ENCODE data around the gene FOXK2. TPM values are rescaled to one million over a fixed set of nuclear protein-coding genes. Genes with fewer than 3 reads are reported as not detected.
"Not testable (repeated sequence)": the region's sequence is repeated elsewhere in the genome, so short reads cannot be mapped to it uniquely, and the experiment has no call there.

Gene FOXK2
- total and polyA plus RNA-seq, 8 donors, result 17.7 to 27.9 (median 19.8) TPM

DNA sequence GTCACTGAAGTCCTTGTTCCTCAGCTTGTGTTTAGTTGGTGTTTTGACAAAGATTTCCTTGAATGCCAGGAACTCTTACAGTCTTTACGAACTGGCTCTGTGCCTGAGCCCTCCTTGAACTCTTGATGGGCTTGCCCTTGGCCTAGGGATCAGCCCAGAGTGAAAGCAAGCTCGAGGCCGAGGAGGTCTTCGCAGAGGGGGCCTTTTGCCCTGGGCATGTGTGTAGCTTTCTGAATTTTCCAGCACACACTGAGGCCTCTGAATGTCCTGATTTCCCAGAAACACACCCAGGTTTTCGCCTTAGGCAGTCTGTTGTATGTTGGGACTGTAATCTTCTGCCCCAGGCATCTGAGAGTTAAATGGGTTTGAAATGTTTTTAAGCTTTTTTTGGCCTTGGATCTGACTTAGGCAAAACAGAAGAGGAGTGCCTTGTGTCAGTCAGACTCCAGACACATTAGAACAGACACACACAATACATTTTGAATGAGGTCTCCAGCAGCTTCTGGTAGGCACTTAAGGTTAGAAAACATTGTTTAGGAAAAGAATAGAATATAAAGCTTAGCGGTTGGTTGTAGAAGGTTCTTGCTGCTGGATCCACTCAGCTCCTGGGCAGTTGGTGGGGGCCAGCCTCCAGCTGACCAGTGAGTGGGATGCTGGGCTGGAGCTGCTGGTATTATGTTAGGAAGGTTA lies 17.1 kb downstream of the FOXK2 start:
- Histone ChIP-seq H3K4me3 (no peak overlapping the region), H3K27me3 (no peaks in the 10 kb centered on the region), H3K9me3 (no peaks in the 10 kb centered on the region), H3K36me3 (no peaks in the 10 kb centered on the region), H3K27ac (peak overlapping the region in 2 of 4 donors; percentile 73 to 85), H3K4me1 (peaks cover 8 to 30% (median 23%) of the 10 kb centered on the region in 3 donors)
- ATAC-seq (peak; percentile 22 to 63 (median 52)), DNase-seq (peak in 2 of 6 donors; percentile 12 to 20), FAIRE-seq (no peak)
- TF ChIP-seq, protein P1, sequence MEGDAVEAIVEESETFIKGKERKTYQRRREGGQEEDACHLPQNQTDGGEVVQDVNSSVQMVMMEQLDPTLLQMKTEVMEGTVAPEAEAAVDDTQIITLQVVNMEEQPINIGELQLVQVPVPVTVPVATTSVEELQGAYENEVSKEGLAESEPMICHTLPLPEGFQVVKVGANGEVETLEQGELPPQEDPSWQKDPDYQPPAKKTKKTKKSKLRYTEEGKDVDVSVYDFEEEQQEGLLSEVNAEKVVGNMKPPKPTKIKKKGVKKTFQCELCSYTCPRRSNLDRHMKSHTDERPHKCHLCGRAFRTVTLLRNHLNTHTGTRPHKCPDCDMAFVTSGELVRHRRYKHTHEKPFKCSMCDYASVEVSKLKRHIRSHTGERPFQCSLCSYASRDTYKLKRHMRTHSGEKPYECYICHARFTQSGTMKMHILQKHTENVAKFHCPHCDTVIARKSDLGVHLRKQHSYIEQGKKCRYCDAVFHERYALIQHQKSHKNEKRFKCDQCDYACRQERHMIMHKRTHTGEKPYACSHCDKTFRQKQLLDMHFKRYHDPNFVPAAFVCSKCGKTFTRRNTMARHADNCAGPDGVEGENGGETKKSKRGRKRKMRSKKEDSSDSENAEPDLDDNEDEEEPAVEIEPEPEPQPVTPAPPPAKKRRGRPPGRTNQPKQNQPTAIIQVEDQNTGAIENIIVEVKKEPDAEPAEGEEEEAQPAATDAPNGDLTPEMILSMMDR (IDR thresholded peaks at IDR 0.05), result no peak
- intact Hi-C loops (cut with DNase I), result no loop called here
- 23 to 28% methylated on average over 6 of the region's 6 CpGs for WGBS, 2 donors

DNA sequence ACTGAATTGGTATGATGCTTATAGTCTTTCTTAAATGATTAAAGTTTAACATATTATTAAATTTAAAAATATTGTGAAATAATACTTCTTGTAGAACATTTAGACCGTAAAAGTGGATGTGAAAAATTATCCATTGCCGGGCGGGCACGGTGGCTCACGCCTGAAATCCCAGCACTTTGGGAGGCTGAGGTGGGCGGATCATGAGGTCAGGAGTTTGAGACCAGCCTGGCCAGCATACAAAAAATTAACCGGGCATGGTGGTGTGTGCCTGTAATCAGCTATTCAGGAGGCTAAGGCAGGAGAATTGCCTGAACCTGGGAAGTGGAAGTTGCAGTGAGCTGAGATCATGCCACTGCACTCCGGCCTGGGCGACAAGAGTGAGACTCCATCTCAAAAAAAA lies 17.7 kb downstream of the FOXK2 start:
- FAIRE-seq; intact Hi-C loops (cut with DNase I); H3K36me3 ChIP-seq; ATAC-seq; H3K27me3 ChIP-seq; H3K9me3 ChIP-seq; H3K4me3 ChIP-seq: not testable (repeated sequence)
- peaks cover 8 to 30% (median 23%) of the 10 kb centered on the region in 3 donors for H3K4me1 ChIP-seq
- DNase-seq, result peak in 1 of 6 donors; percentile 2
- 88 to 92% methylated on average over 9 of the region's 9 CpGs for WGBS, 2 donors
- peak overlapping the region in 2 of 4 donors; percentile 73 to 85 for H3K27ac ChIP-seq

DNA sequence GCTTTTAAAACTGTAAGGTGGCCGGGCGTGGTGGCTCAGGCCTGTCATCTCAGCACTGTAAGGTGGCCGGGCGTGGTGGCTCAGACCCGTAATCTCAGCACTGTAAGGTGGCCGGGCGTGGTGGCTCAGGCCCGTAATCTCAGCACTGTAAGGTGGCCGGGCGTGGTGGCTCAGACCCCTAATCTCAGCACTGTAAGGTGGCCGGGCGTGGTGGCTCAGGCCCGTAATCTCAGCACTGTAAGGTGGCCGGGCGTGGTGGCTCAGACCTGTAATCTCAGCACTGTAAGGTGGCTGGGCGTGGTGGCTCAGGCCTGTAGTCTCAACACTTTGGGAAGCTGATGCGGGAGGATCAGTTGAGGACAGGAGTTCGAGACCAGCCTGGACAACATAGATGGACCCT lies 19.5 kb downstream of the FOXK2 start:
- not testable (repeated sequence) for H3K9me3 ChIP-seq, H3K27ac ChIP-seq, FAIRE-seq

DNA sequence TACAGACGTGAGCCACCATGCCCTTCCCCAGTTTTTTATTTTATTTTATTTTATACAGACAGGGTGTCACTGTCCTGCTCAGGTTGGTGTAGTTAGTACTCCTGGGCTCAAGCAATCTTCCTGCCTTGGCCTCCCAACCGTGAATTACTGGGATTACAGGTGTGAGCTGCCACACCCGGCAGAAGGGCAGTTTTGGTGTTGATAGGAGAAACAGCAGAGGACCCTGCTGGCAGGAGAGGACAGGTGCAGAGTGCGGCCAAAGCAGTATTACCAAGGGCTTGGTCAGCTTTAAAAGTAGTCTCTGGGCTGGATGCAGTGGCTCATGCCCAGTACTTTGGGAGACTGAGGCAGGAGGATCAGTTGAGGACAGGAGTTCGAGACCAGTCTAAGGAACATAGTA lies 22.9 kb downstream of the FOXK2 start:
- no peak overlapping the region for H3K27ac ChIP-seq
- peak in 1 of 6 donors; percentile 2 for DNase-seq
- TF ChIP-seq, protein P1 (IDR thresholded peaks at IDR 0.05), result no peak
- no peaks in the 10 kb centered on the region for H3K27me3 ChIP-seq
- no peaks in the 10 kb centered on the region for H3K9me3 ChIP-seq
- H3K4me3 ChIP-seq, result no peak overlapping the region
- FAIRE-seq, result no peak
- no peak for ATAC-seq
- H3K4me1 ChIP-seq, result peaks cover 0 to under 1% (median 0%) of the 10 kb centered on the region in 3 donors
- no peaks in the 10 kb centered on the region for H3K36me3 ChIP-seq
- WGBS, 2 donors, result 84 to 92% methylated on average over 5 of the region's 5 CpGs
- intact Hi-C loops (cut with DNase I), result no loop called here

More for the DNA sequence above, 19.5 kb downstream of the FOXK2 start:
- H3K4me3 ChIP-seq; H3K27me3 ChIP-seq; H3K36me3 ChIP-seq; intact Hi-C loops (cut with DNase I); ATAC-seq: not testable (repeated sequence)
- peak in 1 of 6 donors; percentile 9 for DNase-seq
- 91 to 94% methylated on average over 18 of the region's 18 CpGs for WGBS, 2 donors
- peaks cover 8 to 25% (median 23%) of the 10 kb centered on the region in 3 donors for H3K4me1 ChIP-seq

DNA sequence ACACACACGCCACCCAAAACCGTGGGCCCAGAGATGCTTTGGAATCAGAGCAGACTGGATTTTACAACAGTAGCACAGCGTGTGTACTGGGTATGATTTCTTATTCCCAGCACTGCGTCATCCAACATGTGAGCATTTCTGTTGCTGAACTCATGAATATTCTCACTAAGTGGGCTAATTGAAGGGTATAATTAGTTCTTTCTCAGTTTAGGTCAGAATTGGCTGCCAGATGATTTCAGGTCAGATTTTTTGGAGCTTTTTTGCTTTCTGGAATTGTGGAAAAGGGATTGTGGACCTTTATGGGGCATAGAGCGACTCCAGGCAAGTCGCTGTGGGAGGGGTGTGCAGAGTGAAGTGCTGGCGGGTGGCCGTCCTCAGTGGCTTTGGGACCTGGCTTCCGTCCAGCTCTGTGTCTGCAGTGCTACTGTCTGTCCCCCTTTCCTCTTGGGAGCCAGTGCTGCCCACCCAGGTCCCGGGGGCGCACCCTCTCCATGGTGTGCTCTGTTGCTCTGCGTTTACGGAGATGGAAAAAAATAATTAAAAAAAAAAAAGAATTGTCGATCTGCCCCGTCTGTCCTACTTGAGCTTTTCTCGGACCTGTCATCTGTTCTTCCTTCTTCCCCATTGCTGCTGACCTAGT lies 25.0 kb downstream of the FOXK2 start:
- H3K27ac ChIP-seq, result no peak overlapping the region
- H3K9me3 ChIP-seq, result no peaks in the 10 kb centered on the region
- WGBS, 2 donors, result 76 to 86% methylated on average over 16 of the region's 16 CpGs
- FAIRE-seq (no peak), DNase-seq (peak in 2 of 6 donors; percentile 22 to 45), ATAC-seq (no peak)
- H3K4me1 ChIP-seq, result peaks cover 0 to 10% (median 0%) of the 10 kb centered on the region in 3 donors
- no peaks in the 10 kb centered on the region for H3K36me3 ChIP-seq
- no peaks in the 10 kb centered on the region for H3K27me3 ChIP-seq
- intact Hi-C loops (cut with DNase I), result no loop called here
- H3K4me3 ChIP-seq, result no peak overlapping the region
- TF ChIP-seq, protein P1 (IDR thresholded peaks at IDR 0.05), result no peak

DNA sequence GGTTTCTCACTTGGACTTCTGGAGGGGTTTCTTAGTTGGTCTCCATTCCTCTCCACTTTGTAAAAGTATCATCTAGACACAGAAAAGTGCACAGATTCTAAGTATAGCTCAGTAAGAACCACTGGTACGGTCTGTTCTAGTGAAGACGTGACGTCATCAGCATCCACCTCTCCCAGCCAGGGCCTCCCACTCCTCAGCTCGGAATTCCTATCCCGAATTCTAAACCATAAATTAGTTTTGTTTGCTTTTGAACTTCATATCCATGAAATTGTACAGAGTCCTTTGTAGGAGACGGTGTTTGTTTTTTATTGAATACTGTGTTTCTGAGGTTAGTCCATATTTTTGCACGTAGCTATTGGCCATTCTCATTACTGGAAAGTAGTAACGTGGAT lies 25.5 kb downstream of the FOXK2 start:
- ATAC-seq, result no peak
- DNase-seq, result no peak
- 81 to 86% methylated on average over 8 of the region's 8 CpGs for WGBS, 2 donors
- intact Hi-C loops (cut with DNase I), result no loop called here
- no peaks in the 10 kb centered on the region for H3K9me3 ChIP-seq
- no peak for FAIRE-seq
- H3K4me3 ChIP-seq, result no peak overlapping the region
- TF ChIP-seq, protein P1 (IDR thresholded peaks at IDR 0.05), result no peak
- H3K4me1 ChIP-seq, result peaks cover 0 to 10% (median 0%) of the 10 kb centered on the region in 3 donors
- no peaks in the 10 kb centered on the region for H3K27me3 ChIP-seq
- no peaks in the 10 kb centered on the region for H3K36me3 ChIP-seq
- no peak overlapping the region for H3K27ac ChIP-seq
